HUES6 (cell line): ENCODE data around the gene ZNF699.
"Not testable (repeated sequence)": the region's sequence is repeated elsewhere in the genome, so short reads cannot be mapped to it uniquely, and the experiment has no call there.

Experiments used
- H3K27ac ChIP-seq: 2 replicates; pipeline ENCODE4 v1.7.0; 2013; ENCODE audit warnings: low read depth, mild to moderate bottlenecking, low read length, inconsistent platforms
- H3K27me3 ChIP-seq: 2 replicates; pipeline ENCODE4 v1.6.1; 2013; ENCODE audit warnings: low read length; ENCODE audit not compliant: control insufficient read depth, insufficient read depth
- H3K36me3 ChIP-seq: 2 replicates; pipeline ENCODE4 v1.6.1; 2013; ENCODE audit warnings: low read length; ENCODE audit not compliant: control insufficient read depth, insufficient read depth
- H3K4me1 ChIP-seq: 2 replicates; pipeline ENCODE4 v1.6.1; 2013; ENCODE audit warnings: low read length; ENCODE audit not compliant: control insufficient read depth, insufficient read depth
- H3K4me3 ChIP-seq: 2 replicates; pipeline ENCODE4 v1.5.1; 2013; ENCODE audit warnings: low read depth, low read length
- H3K9ac ChIP-seq: one replicate; pipeline ENCODE4 v1.6.1; 2013; ENCODE audit warnings: mild to moderate bottlenecking, low read length
- H3K9me3 ChIP-seq: 2 replicates; pipeline ENCODE4 v1.6.1; 2013; ENCODE audit warnings: low read depth, low read length; ENCODE audit not compliant: control insufficient read depth, insufficient read depth

ZNF699 gene

DNA sequence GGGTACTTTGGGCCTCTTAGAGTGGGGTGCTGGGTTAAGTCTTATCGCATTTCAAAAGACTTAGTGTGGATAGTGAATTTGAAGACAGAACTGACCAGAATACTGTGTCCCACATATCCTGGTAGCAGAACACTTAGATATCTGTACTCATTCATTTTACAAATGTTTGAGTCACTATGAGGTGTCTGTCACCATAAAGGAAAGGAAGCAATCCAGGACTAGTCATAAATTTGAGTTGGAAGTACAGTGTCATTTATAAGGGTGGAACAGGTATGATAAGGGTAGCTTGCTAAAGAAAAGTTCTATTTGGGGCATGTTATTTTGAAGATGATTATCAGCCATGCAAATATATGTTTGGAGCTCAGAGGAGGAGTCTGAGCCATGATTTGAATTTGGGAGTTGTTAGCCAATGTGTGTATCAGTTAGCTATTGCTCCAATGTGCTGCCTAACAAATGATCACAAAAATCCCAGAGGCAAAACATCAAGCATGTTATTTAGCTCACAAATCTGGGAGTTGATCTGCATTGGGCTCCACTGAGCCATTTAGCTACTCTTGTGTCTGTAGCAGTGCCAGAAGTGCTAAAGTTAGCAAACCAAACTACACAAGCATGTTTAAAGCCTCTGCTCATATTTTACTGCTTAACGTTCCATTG lies 20.3 kb downstream of the ZNF699 start:
- Histone ChIP-seq H3K9me3 (peaks cover 71% of the 10 kb centered on the region), H3K9ac (no peak overlapping the region), H3K27ac (no peak overlapping the region), H3K4me1 (no peaks in the 10 kb centered on the region), H3K27me3 (no peaks in the 10 kb centered on the region), H3K36me3 (peaks cover 12% of the 10 kb centered on the region; the same call in 1 of the 2 replicates), H3K4me3 (no peak overlapping the region)

DNA sequence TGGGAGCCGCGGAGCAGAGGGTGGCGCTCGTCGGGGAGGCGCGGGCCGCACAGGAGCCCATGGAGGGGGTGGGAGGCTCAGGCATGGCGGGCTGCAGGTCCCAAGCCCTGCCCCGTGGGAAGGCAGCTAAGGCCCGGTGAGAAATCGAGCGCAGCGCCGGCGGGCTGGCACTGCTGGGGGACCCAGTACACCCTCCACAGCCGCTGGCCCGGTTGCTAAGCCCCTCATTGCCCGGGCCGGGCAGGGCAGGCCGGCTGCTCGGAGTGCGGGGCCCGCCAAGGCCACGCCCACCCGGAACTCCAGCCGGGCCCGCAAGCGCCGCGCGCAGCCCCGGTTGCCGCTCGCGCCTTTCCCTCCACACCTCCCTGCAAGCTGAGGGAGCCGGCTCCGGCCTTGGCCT lies 26.2 kb downstream of the ZNF699 start:
- H3K4me3 ChIP-seq, H3K36me3 ChIP-seq, H3K27ac ChIP-seq, H3K27me3 ChIP-seq, H3K9ac ChIP-seq, H3K4me1 ChIP-seq: not testable (repeated sequence)
- peaks cover 58% of the 10 kb centered on the region for H3K9me3 ChIP-seq

DNA sequence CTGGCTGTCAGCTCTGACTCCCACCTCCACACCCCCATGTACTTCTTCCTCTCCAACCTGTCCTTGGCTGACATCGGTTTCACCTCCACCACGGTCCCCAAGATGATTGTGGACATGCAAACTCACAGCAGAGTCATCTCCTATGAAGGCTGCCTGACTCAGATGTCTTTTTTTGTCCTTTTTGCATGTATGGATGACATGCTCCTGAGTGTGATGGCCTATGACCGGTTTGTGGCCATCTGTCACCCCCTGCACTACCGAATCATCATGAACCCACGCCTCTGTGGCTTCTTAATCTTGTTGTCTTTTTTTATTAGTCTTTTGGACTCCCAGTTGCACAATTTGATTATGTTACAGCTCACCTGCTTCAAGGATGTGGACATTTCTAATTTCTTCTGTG lies 58.4 kb downstream of the ZNF699 start:
- Histone ChIP-seq H3K9ac (no peak overlapping the region), H3K36me3 (no peaks in the 10 kb centered on the region), H3K4me1 (no peaks in the 10 kb centered on the region), H3K27me3 (peaks cover 4% of the 10 kb centered on the region; the same call in 1 of the 2 replicates), H3K4me3 (no peak overlapping the region), H3K27ac (no peak overlapping the region), H3K9me3 (peaks cover 47% of the 10 kb centered on the region; the same call in 1 of the 2 replicates)

DNA sequence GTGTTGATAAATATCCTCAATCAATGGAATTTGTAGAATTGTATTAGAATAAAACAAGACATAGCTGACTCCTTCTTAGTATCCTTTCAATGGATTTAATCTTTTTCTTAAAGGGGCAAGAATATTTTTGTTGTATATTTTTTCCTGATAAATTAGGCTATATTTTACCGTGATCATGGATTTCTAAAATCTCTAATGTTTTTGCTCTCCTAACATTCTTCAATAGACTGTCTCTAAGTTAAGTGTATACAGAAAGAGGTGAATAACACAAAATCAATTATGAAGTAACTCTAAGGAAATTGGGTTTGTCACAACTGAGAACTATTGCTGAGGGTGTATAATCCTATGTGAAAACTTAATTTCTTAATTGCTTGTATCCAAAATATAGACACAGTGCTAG lies 59.0 kb downstream of the ZNF699 start, which contains the start of gene OR7E24:
Gene OR7E24 (plus strand): TSS at position 301 of the 400 bp plus-strand sequence. CDS start 114 bp downstream, outside the sequence.
- Histone ChIP-seq H3K36me3 (no peaks in the 10 kb centered on the region), H3K27me3 (peaks cover 4% of the 10 kb centered on the region; the same call in 1 of the 2 replicates), H3K27ac (no peak within 1 kb of the TSS), H3K9ac (no peak within 1 kb of the TSS), H3K9me3 (peaks cover 41% of the 10 kb centered on the region; the same call in 1 of the 2 replicates), H3K4me1 (no peaks in the 10 kb centered on the region), H3K4me3 (no peak within 1 kb of the TSS)
